OCI-LY1 (cell line): ENCODE data around the gene TEAD1.

Experiments used
- EZH2 ChIP-seq: fragments of 200-600 bp; sonication (generic), shearing (Covaris generic); IDR thresholded peaks from 2 replicates; pipeline ENCODE4 v1.8.0; 2017; ENCODE audit warnings: borderline replicate concordance, mixed run types, mild to moderate bottlenecking, antibody characterized with exemption, low read length, moderate library complexity, mixed read lengths
- TF ChIP-seq, protein P1 (sequence below): fragments of 200-600 bp; sonication (generic), shearing (Covaris generic); IDR thresholded peaks from 2 replicates; pipeline ENCODE4 v1.5.1; 2017; ENCODE audit warnings: mild to moderate bottlenecking, antibody characterized with exemption, low read length, moderate library complexity, mixed read lengths

GRCh38 chr11:12693094-12693478, 18.9 kb downstream of the TEAD1 start:
- TF ChIP-seq, protein P1, sequence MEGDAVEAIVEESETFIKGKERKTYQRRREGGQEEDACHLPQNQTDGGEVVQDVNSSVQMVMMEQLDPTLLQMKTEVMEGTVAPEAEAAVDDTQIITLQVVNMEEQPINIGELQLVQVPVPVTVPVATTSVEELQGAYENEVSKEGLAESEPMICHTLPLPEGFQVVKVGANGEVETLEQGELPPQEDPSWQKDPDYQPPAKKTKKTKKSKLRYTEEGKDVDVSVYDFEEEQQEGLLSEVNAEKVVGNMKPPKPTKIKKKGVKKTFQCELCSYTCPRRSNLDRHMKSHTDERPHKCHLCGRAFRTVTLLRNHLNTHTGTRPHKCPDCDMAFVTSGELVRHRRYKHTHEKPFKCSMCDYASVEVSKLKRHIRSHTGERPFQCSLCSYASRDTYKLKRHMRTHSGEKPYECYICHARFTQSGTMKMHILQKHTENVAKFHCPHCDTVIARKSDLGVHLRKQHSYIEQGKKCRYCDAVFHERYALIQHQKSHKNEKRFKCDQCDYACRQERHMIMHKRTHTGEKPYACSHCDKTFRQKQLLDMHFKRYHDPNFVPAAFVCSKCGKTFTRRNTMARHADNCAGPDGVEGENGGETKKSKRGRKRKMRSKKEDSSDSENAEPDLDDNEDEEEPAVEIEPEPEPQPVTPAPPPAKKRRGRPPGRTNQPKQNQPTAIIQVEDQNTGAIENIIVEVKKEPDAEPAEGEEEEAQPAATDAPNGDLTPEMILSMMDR, result no peak
- no peak for TF ChIP-seq EZH2
